Neural progenitor cell (in vitro differentiated cells): ENCODE measurements around the gene NSMF. TPM values are rescaled to one million over a fixed set of nuclear protein-coding genes. Genes with fewer than 3 reads are reported as not detected.

Source experiments
- DNase-seq: peaks from one replicate; pipeline ENCODE4 v3.0.0-alpha.2; 2016; ENCODE audit warnings: low spot score
- H2AFZ ChIP-seq: fragments of 200-600 bp; sonication (generic); replicated peaks from 2 replicates; pipeline ENCODE4 v1.6.1; 2016; ENCODE audit warnings: antibody characterized with exemption
- H3F3A ChIP-seq: fragments of 200-600 bp; sonication (generic); 2 replicates; pipeline ENCODE4 v1.6.1; 2016; ENCODE audit warnings: antibody characterized with exemption, low read depth
- H3K27ac ChIP-seq: fragments of 200-600 bp; sonication (generic); 2 replicates; pipeline ENCODE4 v1.5.1; 2016; ENCODE audit warnings: mild to moderate bottlenecking
- H3K27me3 ChIP-seq: fragments of 200-600 bp; sonication (generic); 2 replicates; pipeline ENCODE4 v1.6.1; 2016; ENCODE audit warnings: mild to moderate bottlenecking, moderate library complexity
- H3K36me3 ChIP-seq: fragments of 200-600 bp; sonication (generic); 2 replicates; pipeline ENCODE4 v1.5.1; 2016
- H3K4me1 ChIP-seq: fragments of 200-600 bp; sonication (generic); 2 replicates; pipeline ENCODE4 v1.6.1; 2016; ENCODE audit warnings: mixed run types
- H3K4me2 ChIP-seq: fragments of 200-600 bp; sonication (generic); 2 replicates; pipeline ENCODE4 v1.6.1; 2016
- H3K4me3 ChIP-seq: fragments of 200-600 bp; sonication (generic); 2 replicates; pipeline ENCODE4 v1.5.1; 2016
- H3K79me2 ChIP-seq: fragments of 200-600 bp; sonication (generic); 2 replicates; pipeline ENCODE4 v1.6.1; 2016; ENCODE audit warnings: low read depth
- H3K9ac ChIP-seq: fragments of 200-600 bp; sonication (generic); 2 replicates; pipeline ENCODE4 v1.6.1; 2016
- H3K9me3 ChIP-seq: fragments of 200-600 bp; sonication (generic); 2 replicates; pipeline ENCODE4 v1.5.1; 2016; ENCODE audit warnings: low read depth
- H4K20me1 ChIP-seq: fragments of 200-600 bp; sonication (generic); 2 replicates; pipeline ENCODE4 v1.6.1; 2016; ENCODE audit warnings: low read depth
- H3K27ac Mint-ChIP-seq: 3 replicates; pipeline ENCODE4 v1.8.0; 2021; ENCODE audit warnings: mixed read lengths
- H3K27me3 Mint-ChIP-seq: 2 replicates; pipeline ENCODE4 v1.8.0; 2022; ENCODE audit warnings: low read depth, mild to moderate bottlenecking, inconsistent platforms, moderate library complexity, mixed read lengths; ENCODE audit not compliant: insufficient read depth
- H3K36me3 Mint-ChIP-seq: 3 replicates; pipeline ENCODE4 v1.8.0; 2021; ENCODE audit warnings: mixed read lengths
- H3K4me1 Mint-ChIP-seq: 3 replicates; pipeline ENCODE4 v1.8.0; 2021; ENCODE audit warnings: mixed read lengths
- H3K4me3 Mint-ChIP-seq: 3 replicates; pipeline ENCODE4 v1.8.0; 2021; ENCODE audit warnings: mild to moderate bottlenecking, moderate library complexity, mixed read lengths
- H3K9me3 Mint-ChIP-seq: 3 replicates; pipeline ENCODE4 v1.8.0; 2020; ENCODE audit warnings: mixed read lengths
- CTCF ChIP-seq: fragments of 200-600 bp; sonication (generic); IDR thresholded peaks from 2 replicates; pipeline ENCODE4 v1.5.1; 2017; ENCODE audit warnings: antibody characterized with exemption, mild to moderate bottlenecking
- EZH2 ChIP-seq: fragments of 200-600 bp; sonication (generic); IDR thresholded peaks from 2 replicates; pipeline ENCODE4 v1.6.1; 2017; ENCODE audit warnings: antibody characterized with exemption, mild to moderate bottlenecking, moderate library complexity
- EZH2phosphoT487 ChIP-seq: fragments of 200-600 bp; sonication (generic); IDR thresholded peaks from 2 replicates; pipeline ENCODE4 v1.6.1; 2017; ENCODE audit warnings: antibody characterized with exemption
- total RNA-seq: library from RNA; depleted of rRNA; stranded (reverse); fragments of >200 nt; gene quantifications from 2 replicates; pipeline ENCODE4 v1.2.3, GENCODE V29; 2015; ENCODE audit warnings: low replicate concordance

The NSMF gene
- total RNA-seq, 1 donor from 2014 or later, result 17.1 TPM

GRCh38 chr9:137403269-137403668 is 55.9 kb downstream of the NSMF start:
- H3K27ac ChIP-seq, result no peak overlapping the region
- H3K9me3 ChIP-seq, result no peaks in the 10 kb centered on the region
- no peaks in the 10 kb centered on the region for H3F3A ChIP-seq
- H3K9me3 Mint-ChIP-seq, result peaks cover 17% of the 10 kb centered on the region
- no peaks in the 10 kb centered on the region for H3K27me3 Mint-ChIP-seq
- H2AFZ ChIP-seq, result no peak overlapping the region
- peaks cover 7% of the 10 kb centered on the region for H3K4me1 ChIP-seq
- H3K4me2 ChIP-seq, result no peak overlapping the region
- peaks cover 10% of the 10 kb centered on the region for H3K27me3 ChIP-seq
- H3K4me3 ChIP-seq, result no peak overlapping the region
- H3K79me2 ChIP-seq, result no peaks in the 10 kb centered on the region
- H3K27ac Mint-ChIP-seq, result no peak overlapping the region
- TF ChIP-seq EZH2, result no peak
- TF ChIP-seq CTCF, result no peak
- no peak for TF ChIP-seq EZH2phosphoT487
- no peak for DNase-seq
- peaks cover 20% of the 10 kb centered on the region for H3K36me3 Mint-ChIP-seq
- H3K4me1 Mint-ChIP-seq, result peaks cover 7% of the 10 kb centered on the region
- peaks cover 27% of the 10 kb centered on the region for H4K20me1 ChIP-seq
- no peak overlapping the region for H3K9ac ChIP-seq
- no peak overlapping the region for H3K4me3 Mint-ChIP-seq
- H3K36me3 ChIP-seq, result no peaks in the 10 kb centered on the region

GRCh38 chr9:137402746-137403145 is 56.4 kb downstream of the NSMF start:
- Histone ChIP-seq H3K9ac (no peak overlapping the region), H3K27ac (no peak overlapping the region), H2AFZ (no peak overlapping the region), H3K36me3 (no peaks in the 10 kb centered on the region), H3K27me3 (peaks cover 10% of the 10 kb centered on the region), H3F3A (no peaks in the 10 kb centered on the region), H3K4me3 (no peak overlapping the region), H4K20me1 (peaks cover 24% of the 10 kb centered on the region), H3K4me1 (peaks cover 7% of the 10 kb centered on the region), H3K4me2 (no peak overlapping the region), H3K9me3 (no peaks in the 10 kb centered on the region), H3K79me2 (no peaks in the 10 kb centered on the region)
- Mint-ChIP-seq H3K9me3 (peaks cover 17% of the 10 kb centered on the region), H3K4me3 (peak overlapping the region; percentile 47), H3K4me1 (peaks cover 9% of the 10 kb centered on the region), H3K36me3 (peaks cover 22% of the 10 kb centered on the region), H3K27ac (peak overlapping the region; percentile 40), H3K27me3 (no peaks in the 10 kb centered on the region)
- TF ChIP-seq EZH2, result no peak
- TF ChIP-seq CTCF, result no peak
- no peak for TF ChIP-seq EZH2phosphoT487
- DNase-seq, result no peak

- Histone ChIP-seq H3K79me2 (no peaks in the 10 kb centered on the region), H3K4me2 (no peak overlapping the region), H3F3A (no peaks in the 10 kb centered on the region), H3K9me3 (no peaks in the 10 kb centered on the region), H3K36me3 (no peaks in the 10 kb centered on the region), H3K4me3 (no peak overlapping the region), H3K4me1 (no peaks in the 10 kb centered on the region), H3K27ac (no peak overlapping the region), H4K20me1 (no peaks in the 10 kb centered on the region), H2AFZ (no peak overlapping the region), H3K9ac (no peak overlapping the region), H3K27me3 (no peaks in the 10 kb centered on the region)
- no peak overlapping the region for H3K27ac Mint-ChIP-seq
- H3K9me3 Mint-ChIP-seq, result peaks cover 20% of the 10 kb centered on the region
- peaks cover 24% of the 10 kb centered on the region for H3K36me3 Mint-ChIP-seq
- H3K4me1 Mint-ChIP-seq, result peaks cover 3% of the 10 kb centered on the region
- peaks cover 5% of the 10 kb centered on the region for H3K27me3 Mint-ChIP-seq
- no peak overlapping the region for H3K4me3 Mint-ChIP-seq
- DNase-seq, result peak; percentile 0
- no peak for TF ChIP-seq CTCF
- TF ChIP-seq EZH2, result no peak
- TF ChIP-seq EZH2phosphoT487, result no peak
These were observed 60.3 kb downstream of the NSMF start for GRCh38 chr9:137398561-137399468.
